HEK293 (cell line): Measurements from ENCODE around the gene MTCH2.

Experiments
- HOXA7 ChIP-seq: sonication (generic); formaldehyde crosslinking; IDR thresholded peaks from 2 replicates; pipeline ENCODE4 v1.8.1; 2022; ENCODE audit warnings: missing genetic modification reagents, borderline replicate concordance
- KLF9 ChIP-seq: fragments of 450-650 bp; formaldehyde crosslinking; IDR thresholded peaks from 2 replicates; pipeline ENCODE4 v1.5.1; 2016; ENCODE audit warnings: missing biosample characterization, missing genetic modification characterization, low read depth
- MZF1 ChIP-seq: fragments of 450-650 bp; formaldehyde crosslinking; IDR thresholded peaks from 2 replicates; pipeline ENCODE4 v1.5.1; 2017; ENCODE audit warnings: missing biosample characterization, missing genetic modification characterization, borderline replicate concordance
- ZBTB17 ChIP-seq: fragments of 450-650 bp; formaldehyde crosslinking; IDR thresholded peaks from 2 replicates; pipeline ENCODE4 v1.5.1; 2016; ENCODE audit warnings: missing biosample characterization, missing genetic modification characterization
- ZEB2 ChIP-seq: fragments of 450-650 bp; formaldehyde crosslinking; IDR thresholded peaks from 2 replicates; pipeline ENCODE4 v1.5.1; 2016; ENCODE audit warnings: missing biosample characterization, missing genetic modification characterization
- ZNF114 ChIP-seq: fragments of 450-650 bp; formaldehyde crosslinking; IDR thresholded peaks from 2 replicates; pipeline ENCODE4 v1.5.0; 2017; ENCODE audit warnings: missing biosample characterization, missing genetic modification characterization
- ZNF132 ChIP-seq: fragments of 450-650 bp; formaldehyde crosslinking; IDR thresholded peaks from 2 replicates; pipeline ENCODE4 v1.5.1; 2017; ENCODE audit warnings: missing biosample characterization, missing genetic modification characterization, borderline replicate concordance
- ZNF146 ChIP-seq: fragments of 450-650 bp; formaldehyde crosslinking; IDR thresholded peaks from 2 replicates; pipeline ENCODE4 v1.5.1; 2016; ENCODE audit warnings: missing biosample characterization, missing genetic modification characterization
- ZSCAN23 ChIP-seq: fragments of 450-650 bp; formaldehyde crosslinking; IDR thresholded peaks from 2 replicates; pipeline ENCODE4 v1.5.1; 2016; ENCODE audit warnings: missing biosample characterization, missing genetic modification characterization
- TF ChIP-seq, protein P1 (sequence below): fragments of 450-650 bp; formaldehyde crosslinking; IDR thresholded peaks from 2 replicates; pipeline ENCODE4 v1.5.1; 2016; ENCODE audit warnings: missing biosample characterization, missing genetic modification characterization
- TF ChIP-seq, protein P2 (sequence below): fragments of 450-650 bp; formaldehyde crosslinking; conservative IDR thresholded peaks from 2 replicates; pipeline ENCODE4 v1.5.1; 2016; ENCODE audit warnings: low read depth, missing biosample characterization, missing genetic modification characterization
- TF ChIP-seq, protein P3 (sequence below): fragments of 450-650 bp; formaldehyde crosslinking; IDR thresholded peaks from 2 replicates; pipeline ENCODE4 v1.5.1; 2016; ENCODE audit warnings: missing biosample characterization, missing genetic modification characterization
- TF ChIP-seq, protein P4 (sequence below): fragments of 450-650 bp; formaldehyde crosslinking; IDR thresholded peaks from 2 replicates; pipeline ENCODE4 v1.5.1; 2016; ENCODE audit warnings: missing biosample characterization, missing genetic modification characterization
- TF ChIP-seq, protein P5 (sequence below): fragments of 450-650 bp; formaldehyde crosslinking; IDR thresholded peaks from 2 replicates; pipeline ENCODE4 v1.5.1; 2016; ENCODE audit warnings: missing biosample characterization, missing genetic modification characterization, low read depth

DNA sequence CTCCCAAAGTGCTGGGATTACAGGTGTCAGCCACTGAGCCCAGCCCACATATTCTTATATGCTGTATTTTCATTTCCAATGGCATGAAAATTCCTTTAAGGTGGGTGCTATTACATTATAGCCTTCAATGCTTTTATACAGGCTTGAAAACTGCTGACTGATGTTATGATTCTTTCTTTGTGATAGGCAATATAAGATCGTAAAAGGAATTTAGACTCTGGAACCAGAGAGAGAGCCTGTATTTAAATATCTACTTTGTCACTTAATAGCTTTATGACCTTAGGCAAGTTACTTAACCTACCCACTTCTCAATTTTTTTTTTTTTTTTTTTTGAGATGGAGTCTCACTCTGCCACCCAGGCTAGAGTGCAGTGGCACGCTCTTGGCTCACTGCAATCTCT, 46.6 kb upstream of the MTCH2 start:
- TF ChIP-seq ZBTB17 (tag by site-specific recombination) (no peak), ZSCAN23 (tag by site-specific recombination) (no peak), HOXA7 (CRISPR knock-in tag) (no peak), ZEB2 (tag by site-specific recombination) (no peak), ZNF146 (tag by site-specific recombination) (no peak), MZF1 (tag by site-specific recombination) (no peak), ZNF132 (tag by site-specific recombination) (no peak), KLF9 (tag by site-specific recombination) (no peak), ZNF114 (tag by site-specific recombination) (no peak)
- TF ChIP-seq, protein P1, sequence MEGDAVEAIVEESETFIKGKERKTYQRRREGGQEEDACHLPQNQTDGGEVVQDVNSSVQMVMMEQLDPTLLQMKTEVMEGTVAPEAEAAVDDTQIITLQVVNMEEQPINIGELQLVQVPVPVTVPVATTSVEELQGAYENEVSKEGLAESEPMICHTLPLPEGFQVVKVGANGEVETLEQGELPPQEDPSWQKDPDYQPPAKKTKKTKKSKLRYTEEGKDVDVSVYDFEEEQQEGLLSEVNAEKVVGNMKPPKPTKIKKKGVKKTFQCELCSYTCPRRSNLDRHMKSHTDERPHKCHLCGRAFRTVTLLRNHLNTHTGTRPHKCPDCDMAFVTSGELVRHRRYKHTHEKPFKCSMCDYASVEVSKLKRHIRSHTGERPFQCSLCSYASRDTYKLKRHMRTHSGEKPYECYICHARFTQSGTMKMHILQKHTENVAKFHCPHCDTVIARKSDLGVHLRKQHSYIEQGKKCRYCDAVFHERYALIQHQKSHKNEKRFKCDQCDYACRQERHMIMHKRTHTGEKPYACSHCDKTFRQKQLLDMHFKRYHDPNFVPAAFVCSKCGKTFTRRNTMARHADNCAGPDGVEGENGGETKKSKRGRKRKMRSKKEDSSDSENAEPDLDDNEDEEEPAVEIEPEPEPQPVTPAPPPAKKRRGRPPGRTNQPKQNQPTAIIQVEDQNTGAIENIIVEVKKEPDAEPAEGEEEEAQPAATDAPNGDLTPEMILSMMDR (tag by site-specific recombination): no peak
- TF ChIP-seq, protein P2, sequence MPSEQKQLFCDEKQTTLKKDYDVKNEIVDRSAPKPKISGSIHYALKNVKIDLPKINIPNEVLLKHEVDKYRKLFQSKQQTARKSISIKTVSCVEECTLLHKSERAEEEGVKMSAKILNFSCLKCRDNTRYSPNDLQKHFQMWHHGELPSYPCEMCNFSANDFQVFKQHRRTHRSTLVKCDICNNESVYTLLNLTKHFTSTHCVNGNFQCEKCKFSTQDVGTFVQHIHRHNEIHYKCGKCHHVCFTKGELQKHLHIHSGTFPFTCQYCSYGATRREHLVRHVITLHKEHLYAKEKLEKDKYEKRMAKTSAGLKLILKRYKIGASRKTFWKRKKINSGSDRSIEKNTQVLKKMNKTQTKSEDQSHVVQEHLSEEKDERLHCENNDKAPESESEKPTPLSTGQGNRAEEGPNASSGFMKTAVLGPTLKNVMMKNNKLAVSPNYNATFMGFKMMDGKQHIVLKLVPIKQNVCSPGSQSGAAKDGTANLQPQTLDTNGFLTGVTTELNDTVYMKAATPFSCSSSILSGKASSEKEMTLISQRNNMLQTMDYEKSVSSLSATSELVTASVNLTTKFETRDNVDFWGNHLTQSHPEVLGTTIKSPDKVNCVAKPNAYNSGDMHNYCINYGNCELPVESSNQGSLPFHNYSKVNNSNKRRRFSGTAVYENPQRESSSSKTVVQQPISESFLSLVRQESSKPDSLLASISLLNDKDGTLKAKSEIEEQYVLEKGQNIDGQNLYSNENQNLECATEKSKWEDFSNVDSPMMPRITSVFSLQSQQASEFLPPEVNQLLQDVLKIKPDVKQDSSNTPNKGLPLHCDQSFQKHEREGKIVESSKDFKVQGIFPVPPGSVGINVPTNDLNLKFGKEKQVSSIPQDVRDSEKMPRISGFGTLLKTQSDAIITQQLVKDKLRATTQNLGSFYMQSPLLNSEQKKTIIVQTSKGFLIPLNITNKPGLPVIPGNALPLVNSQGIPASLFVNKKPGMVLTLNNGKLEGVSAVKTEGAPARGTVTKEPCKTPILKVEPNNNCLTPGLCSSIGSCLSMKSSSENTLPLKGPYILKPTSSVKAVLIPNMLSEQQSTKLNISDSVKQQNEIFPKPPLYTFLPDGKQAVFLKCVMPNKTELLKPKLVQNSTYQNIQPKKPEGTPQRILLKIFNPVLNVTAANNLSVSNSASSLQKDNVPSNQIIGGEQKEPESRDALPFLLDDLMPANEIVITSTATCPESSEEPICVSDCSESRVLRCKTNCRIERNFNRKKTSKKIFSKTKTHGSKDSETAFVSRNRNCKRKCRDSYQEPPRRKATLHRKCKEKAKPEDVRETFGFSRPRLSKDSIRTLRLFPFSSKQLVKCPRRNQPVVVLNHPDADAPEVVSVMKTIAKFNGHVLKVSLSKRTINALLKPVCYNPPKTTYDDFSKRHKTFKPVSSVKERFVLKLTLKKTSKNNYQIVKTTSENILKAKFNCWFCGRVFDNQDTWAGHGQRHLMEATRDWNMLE: no peak
- TF ChIP-seq, protein P3, sequence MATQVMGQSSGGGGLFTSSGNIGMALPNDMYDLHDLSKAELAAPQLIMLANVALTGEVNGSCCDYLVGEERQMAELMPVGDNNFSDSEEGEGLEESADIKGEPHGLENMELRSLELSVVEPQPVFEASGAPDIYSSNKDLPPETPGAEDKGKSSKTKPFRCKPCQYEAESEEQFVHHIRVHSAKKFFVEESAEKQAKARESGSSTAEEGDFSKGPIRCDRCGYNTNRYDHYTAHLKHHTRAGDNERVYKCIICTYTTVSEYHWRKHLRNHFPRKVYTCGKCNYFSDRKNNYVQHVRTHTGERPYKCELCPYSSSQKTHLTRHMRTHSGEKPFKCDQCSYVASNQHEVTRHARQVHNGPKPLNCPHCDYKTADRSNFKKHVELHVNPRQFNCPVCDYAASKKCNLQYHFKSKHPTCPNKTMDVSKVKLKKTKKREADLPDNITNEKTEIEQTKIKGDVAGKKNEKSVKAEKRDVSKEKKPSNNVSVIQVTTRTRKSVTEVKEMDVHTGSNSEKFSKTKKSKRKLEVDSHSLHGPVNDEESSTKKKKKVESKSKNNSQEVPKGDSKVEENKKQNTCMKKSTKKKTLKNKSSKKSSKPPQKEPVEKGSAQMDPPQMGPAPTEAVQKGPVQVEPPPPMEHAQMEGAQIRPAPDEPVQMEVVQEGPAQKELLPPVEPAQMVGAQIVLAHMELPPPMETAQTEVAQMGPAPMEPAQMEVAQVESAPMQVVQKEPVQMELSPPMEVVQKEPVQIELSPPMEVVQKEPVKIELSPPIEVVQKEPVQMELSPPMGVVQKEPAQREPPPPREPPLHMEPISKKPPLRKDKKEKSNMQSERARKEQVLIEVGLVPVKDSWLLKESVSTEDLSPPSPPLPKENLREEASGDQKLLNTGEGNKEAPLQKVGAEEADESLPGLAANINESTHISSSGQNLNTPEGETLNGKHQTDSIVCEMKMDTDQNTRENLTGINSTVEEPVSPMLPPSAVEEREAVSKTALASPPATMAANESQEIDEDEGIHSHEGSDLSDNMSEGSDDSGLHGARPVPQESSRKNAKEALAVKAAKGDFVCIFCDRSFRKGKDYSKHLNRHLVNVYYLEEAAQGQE: no peak
- TF ChIP-seq, protein P4, sequence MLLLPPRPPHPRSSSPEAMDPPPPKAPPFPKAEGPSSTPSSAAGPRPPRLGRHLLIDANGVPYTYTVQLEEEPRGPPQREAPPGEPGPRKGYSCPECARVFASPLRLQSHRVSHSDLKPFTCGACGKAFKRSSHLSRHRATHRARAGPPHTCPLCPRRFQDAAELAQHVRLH (tag by site-specific recombination): no peak
- TF ChIP-seq, protein P5, sequence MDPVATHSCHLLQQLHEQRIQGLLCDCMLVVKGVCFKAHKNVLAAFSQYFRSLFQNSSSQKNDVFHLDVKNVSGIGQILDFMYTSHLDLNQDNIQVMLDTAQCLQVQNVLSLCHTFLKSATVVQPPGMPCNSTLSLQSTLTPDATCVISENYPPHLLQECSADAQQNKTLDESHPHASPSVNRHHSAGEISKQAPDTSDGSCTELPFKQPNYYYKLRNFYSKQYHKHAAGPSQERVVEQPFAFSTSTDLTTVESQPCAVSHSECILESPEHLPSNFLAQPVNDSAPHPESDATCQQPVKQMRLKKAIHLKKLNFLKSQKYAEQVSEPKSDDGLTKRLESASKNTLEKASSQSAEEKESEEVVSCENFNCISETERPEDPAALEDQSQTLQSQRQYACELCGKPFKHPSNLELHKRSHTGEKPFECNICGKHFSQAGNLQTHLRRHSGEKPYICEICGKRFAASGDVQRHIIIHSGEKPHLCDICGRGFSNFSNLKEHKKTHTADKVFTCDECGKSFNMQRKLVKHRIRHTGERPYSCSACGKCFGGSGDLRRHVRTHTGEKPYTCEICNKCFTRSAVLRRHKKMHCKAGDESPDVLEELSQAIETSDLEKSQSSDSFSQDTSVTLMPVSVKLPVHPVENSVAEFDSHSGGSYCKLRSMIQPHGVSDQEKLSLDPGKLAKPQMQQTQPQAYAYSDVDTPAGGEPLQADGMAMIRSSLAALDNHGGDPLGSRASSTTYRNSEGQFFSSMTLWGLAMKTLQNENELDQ: no peak
